ENCODE results near the gene DHX35. TPM values are rescaled to one million over a fixed set of nuclear protein-coding genes. Genes with fewer than 3 reads are reported as not detected.
A peak's percentile ranks its signal among the peaks of the same experiment; 100 is the strongest.

The DHX35 gene, protein sequence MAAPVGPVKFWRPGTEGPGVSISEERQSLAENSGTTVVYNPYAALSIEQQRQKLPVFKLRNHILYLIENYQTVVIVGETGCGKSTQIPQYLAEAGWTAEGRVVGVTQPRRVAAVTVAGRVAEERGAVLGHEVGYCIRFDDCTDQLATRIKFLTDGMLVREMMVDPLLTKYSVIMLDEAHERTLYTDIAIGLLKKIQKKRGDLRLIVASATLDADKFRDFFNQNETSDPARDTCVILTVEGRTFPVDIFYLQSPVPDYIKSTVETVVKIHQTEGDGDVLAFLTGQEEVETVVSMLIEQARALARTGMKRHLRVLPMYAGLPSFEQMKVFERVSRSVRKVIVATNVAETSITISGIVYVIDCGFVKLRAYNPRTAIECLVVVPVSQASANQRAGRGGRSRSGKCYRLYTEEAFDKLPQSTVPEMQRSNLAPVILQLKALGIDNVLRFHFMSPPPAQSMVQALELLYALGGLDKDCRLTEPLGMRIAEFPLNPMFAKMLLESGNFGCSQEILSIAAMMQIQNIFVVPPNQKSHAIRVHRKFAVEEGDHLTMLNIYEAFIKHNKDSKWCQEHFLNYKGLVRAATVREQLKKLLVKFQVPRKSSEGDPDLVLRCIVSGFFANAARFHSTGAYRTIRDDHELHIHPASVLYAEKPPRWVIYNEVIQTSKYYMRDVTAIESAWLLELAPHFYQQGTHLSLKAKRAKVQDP
- 9.9 TPM for polyA plus RNA-seq (ENCODE audit: insufficient read length)

DNA sequence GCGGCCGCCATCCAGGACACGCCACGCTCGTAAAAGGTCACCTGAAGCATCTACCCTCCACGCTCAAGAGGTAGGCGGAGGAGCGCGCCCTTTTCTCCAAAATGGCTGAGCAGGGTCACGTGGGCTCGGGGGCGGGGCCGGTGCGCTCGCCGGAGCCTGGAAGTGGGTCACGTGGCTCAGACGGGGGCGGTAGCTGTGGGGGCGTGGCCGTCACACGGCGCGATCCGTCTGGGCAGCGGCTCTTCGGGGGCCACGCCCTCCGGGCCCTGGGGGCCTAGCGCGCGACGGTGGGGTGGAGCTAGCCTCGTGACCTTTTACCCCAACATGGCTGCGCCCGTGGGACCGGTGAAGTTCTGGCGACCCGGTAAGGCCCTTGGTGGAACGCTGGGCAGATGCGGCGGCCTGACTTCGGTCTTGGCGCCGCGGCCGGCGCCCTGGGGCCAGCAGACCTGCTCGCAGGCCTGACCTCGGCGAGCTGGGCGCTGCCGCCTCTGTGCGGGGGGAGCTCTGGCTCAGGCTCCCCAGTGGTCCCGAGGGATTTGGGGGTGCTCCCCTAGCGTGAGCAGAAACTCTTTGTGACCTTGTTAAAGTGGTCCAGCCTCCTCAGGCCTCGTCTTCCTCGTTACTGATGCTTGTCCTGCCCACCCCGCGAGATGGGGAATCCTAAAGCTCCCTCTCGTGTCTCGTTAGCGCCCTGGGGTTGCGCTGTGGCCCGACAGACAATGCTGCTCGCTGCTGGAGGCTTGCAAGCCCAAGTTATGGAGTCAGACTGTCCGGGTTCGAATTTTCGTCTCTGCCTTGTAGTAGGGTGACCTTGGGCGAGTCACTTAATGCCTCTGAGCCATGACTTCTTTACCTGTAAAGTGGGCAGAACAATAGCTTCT, at the start of gene DHX35:
Gene DHX35 (plus strand): TSS at position 301 of the 884 bp plus-strand sequence. CDS start 24 bp downstream, at position 325.
- peak; percentile 99 for DNase-seq

DNA sequence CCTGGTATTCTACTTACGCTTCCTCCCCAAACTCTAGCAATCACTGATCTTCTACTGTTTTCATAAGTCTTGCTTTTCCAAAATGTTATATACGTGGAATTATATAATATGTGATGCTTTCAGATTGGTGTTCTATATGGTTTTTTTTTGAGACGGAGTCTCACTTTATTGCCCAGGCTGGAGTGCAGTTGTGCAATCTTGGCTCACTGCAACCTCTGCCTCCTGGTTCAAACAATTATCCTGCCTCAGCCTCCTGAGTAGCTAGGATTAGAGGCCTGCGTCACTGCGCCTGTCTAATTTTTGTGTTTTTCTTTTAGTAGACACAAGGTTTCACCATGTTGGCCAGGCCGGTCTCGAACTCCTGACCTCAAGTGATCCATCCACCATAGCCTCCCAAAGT, 46.8 kb upstream of the DHX35 start:
- no peak for DNase-seq

DNA sequence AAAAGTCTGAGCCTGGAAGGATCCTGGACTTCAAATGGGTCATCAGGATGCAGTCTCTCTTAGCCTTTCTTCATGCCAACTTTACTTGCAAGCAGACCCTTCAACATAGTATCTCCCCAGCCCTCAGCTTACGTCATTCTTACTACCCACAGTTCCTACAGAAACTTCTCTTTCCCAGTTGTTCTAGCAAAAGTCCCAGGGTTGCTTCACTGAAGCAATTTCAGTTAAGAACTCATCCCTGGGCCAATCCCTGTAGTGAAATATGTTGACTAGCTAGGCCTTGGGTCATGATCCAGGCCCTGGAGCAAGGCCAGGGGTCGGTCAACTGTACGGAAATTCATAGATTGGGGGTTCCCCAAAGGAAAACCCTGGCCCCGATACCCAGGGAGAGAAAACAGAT, 44.5 kb upstream of the DHX35 start:
- no peak for DNase-seq

DNA sequence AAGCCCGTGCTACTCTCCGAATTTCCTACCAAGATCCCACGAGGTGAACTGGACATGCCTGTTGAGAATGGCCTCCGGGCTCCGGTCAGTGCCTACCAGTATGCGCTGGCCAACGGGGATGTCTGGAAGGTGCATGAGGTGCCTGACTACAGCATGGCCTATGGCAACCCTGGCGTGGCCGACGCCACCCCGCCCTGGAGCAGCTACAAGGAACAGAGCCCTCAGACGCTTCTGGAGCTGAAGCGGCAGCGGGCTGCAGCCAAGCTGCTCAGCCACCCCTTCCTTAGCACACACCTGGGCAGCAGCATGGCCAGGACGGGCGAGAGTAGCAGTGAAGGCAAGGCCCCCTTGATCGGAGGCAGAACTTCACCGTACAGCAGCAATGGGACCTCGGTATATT, 44.0 kb upstream of the DHX35 start:
- no peak for DNase-seq

DNA sequence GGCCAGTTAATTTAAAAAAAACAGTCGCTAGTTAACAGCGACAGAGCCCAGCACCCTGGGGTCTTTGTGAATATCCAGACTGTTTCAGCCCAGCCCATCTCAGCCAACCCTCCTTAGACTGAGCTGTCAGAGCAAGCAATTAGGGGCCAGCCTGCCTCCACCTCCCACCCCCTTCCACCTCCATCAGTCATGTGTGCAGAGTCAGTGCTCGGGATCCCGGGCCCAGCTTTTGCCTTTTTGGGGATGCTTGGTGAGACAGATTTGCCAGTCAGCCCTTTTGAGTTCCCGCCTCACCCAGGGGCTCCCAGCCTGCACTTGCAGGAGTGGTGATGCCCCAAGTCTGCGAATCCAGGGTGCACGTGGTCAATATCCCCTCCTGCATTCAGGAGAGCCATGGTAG, 42.5 kb upstream of the DHX35 start:
- no peak for DNase-seq

DNA sequence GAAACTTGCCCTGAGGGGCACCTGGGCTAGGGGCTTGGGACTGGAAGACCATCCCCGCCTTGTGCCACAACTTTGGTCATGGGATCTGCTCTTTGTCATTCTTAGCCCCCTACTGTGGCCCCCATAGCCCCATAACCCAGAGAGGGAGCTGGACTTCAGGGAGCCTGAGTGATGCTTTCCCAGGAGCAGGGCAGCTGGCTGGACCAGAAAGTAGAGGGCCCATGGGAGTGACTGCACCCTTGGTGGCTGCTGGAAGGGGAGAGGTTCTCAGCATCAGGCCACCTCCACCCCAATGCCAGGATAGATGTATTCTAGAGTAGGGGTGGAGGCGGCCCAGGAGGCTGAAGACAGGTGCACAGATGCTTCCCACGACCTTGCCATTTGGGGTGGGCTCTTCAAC, 41.7 kb upstream of the DHX35 start:
- DNase-seq = no peak

DNA sequence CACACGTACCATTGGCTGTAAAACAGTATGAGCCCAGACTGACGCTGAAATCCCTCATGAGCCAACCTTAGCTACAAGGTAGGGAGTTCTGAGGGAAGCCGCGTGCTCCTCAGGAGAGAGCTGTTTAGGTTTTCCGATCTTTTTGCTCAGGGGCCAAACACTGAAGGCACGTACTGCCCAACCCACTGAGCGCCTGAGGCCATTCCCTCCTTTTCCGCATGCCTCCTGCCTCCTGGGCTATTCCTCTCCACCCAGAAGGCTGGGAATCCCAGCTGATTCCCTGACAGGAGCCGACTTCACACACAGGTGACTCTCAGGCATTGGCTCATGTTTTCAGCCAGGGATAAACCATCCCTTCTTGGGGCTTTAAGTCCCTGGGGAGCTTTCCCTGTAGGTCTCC, 41.3 kb upstream of the DHX35 start:
- no peak for DNase-seq

DNA sequence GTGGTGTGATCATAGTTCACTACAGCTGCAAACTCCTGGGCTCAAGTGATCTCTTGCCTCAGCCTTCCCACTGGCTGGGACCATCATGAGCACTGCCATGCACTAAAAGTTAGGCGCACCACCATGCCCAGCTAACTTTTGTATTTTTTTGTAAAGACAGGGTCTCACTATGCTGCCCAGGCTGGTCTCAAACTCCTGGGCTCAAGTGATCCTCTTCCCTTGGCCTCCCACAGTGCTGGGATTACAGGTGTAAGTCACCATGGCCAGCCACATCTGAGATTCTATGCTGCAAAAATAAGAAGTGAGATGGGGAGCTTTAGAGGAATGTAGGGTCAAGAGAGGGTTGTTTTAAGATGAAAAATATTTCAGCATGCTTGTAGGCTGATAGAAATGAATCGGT, 37.4 kb upstream of the DHX35 start:
- no peak for DNase-seq

DNA sequence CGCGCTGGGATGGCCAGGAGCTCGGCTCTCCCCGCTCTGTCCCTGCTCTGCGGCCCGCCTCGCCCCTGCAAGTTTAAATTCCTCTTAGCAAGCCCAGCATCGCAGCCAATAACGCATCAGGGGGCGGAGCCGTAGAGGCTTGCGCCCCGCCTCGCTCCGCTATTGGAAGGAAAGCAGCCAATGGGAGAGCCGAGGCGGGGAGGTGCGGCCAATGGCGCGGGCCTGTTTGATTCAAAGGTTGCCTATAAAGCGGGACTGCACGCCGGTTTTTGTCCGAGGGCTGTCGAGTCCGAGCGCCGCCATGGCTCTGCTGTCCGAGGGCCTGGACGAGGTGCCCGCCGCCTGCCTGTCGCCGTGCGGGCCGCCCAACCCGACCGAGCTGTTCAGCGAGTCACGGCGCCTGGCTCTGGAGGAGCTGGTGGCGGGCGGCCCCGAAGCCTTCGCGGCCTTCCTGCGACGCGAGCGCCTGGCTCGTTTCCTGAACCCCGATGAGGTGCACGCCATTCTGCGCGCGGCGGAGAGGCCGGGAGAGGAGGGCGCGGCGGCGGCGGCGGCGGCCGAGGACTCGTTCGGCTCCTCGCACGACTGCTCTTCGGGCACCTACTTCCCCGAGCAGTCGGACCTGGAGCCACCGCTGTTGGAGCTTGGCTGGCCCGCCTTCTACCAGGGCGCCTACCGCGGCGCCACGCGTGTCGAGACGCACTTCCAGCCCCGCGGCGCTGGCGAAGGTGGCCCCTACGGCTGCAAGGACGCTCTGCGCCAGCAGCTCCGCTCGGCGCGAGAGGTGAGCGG, 35.8 kb upstream of the DHX35 start, which contains the start of gene FAM83D:
Gene FAM83D (plus strand): TSS at position 276 of the 792 bp plus-strand sequence. CDS start 26 bp downstream, at position 302.
- DNase-seq = peak; percentile 95

DNA sequence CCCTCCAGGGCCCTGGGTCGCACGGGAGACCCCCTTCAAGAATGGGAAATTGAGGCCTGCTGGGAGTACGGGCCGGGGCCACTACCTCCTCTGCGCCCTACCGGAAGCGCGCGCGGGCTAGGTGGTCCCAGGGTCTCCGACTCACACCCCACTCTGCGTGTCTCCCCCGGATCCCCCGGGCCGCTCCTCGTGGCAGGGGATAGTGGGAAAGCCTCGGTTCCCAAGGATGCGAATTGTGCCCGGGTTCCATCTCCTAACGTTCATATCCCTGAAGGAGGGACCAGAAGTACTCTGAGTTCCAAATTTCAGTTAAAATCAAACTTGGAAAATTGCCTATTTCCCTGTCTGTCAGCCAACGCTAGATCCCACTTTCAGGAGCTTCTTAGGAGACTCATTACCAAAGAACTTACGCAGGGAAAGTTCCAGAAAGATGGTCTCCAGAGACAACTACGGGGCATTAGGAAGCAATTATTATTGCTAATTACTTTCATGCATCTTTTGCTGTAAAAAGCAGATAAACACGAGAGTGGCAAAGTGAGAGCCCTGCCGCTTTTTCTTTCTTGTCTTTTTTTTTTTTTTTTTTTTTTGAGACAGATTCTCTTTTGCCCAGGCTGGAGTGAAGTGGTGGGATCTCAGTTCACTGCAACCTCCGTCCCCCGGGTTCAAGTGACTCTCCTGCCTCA, 35.1 kb upstream of the DHX35 start:
- DNase-seq = no peak

DNA sequence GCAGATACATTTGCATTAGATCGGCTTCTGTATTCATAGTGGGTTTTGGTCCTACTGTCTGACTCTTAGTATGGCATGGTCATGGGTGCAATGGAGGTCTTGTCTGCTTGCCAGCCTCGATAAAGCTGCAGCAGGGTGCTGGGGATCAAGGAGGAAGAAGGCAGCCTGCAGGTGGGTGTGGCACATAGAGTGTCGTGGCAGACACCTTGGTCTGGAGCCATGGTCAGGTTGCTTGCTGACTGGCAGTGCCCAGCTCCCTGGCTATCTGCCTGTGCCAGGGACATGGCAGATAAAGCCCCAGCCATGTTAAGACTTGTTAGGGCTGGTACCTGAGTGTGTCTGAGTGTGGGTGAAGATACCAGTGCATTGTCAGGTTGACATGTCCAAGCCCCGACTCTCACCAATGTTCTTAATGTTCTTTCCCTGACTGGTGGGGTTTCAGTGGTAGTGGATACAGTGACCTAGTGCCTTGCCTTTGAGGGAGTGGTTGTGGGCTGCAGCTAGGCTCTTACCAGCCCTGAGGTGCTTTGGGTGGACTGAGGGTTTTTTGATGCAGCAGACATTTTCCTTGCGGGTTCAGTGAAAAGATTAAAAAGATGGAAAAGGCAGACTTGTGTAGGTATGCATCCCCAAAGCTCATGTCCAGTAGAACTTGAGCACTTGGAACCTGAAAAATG, 34.1 kb upstream of the DHX35 start:
- DNase-seq = no peak

DNA sequence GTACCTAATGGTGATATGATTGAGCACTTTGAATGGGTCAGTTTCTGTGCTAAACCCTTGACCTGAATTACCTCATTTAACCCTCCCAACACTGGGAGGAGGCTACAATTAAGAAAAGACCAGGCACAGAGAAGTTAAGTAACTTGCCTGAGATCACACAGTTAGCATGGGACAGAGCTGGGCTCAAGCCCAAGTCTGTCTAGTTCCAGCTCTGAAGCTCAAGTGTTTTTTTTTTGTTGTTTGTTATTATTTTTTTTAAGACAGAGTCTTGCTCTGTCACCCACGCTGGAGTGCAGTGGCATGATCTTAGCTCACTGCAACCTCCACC, 31.9 kb upstream of the DHX35 start:
- DNase-seq = no peak

DNA sequence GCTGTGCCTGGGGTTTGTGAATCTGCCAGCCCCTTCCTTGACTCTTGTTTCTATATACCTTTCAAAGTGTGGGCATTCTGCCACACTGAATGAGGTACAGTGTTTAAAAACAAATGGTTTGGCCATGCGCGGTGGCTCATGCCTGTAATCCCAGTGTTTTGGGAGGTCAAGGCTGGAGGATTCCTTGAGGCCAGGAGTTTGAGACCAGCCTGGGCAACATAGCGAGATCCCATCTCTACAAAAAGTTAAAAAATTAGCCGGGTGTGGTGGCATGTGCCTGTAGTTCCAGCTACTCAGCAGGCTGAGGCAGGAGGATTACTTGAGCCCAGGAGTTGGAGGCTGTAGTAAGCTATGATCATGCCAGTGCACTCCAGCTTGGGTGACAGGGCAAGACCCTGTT, 30.2 kb upstream of the DHX35 start:
- no peak for DNase-seq

DNA sequence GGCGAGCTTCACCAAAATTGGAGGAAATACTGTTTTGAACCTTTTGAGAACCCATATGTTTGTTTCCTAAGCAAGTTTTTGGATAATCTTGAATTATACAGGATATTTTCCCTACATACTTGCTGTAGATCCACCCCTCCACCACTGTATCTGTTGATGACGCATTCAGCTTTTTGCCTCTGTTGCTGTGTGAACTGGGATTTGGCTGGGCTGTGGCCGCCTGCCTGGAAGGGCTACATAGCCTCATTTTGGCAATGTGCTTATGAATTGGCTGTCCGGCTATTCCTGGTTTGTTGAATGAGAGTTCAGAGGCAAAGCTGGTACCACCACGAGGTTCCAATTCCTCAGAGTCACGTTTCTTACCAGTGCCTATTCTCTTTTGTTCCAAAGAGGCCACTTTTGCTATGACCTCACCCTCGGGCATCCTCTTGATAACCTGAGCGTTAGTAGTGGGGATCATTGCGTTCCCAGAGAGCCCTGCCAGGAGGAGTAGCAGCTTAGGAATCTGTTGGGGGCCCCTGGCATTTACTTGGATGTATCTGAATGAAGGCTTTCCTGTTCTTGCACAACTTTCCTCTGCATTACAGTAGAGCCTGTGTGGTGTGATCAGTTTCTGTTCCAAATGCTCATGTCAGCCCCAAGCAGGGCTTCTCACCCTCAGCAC, 29.6 kb upstream of the DHX35 start:
- no peak for DNase-seq

DNA sequence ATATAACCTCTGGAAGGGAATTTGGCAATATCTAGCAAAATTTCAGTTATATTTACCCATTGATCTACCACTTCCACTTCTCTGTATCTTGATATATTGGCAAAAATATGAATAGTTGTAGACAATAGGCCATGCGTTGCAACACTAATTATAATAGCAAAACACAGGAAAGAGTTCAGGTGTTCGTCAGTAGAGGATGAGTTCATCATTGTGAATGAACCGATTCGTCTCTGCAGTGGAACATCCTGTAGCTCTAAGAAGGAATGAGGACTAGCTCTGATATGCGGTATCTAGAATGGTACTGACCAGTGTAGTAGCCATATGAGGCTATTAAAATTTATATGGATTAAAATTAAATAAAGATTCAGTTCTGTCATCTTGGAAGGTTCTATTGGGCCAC, 27.6 kb upstream of the DHX35 start:
- DNase-seq = no peak

DNA sequence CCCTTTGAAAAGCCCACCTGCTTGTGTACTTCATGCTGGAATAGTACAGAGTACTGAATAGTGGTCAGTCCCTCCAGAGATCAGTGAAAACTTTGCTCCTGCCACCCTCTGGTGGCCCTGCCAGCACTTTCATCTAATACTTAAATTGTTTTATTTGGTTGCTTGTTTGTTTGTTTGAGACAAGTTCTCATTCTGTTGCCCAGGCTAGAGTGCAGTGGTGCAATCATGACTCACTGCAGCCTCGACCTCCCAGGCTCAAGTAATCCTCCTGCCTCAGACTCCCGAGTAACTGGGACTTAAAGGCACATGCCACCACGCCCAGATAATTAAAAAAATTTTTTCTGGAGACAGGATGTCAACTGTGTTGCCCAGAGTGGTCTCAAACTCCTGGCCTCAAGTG, 26.9 kb upstream of the DHX35 start:
- DNase-seq = no peak

DNA sequence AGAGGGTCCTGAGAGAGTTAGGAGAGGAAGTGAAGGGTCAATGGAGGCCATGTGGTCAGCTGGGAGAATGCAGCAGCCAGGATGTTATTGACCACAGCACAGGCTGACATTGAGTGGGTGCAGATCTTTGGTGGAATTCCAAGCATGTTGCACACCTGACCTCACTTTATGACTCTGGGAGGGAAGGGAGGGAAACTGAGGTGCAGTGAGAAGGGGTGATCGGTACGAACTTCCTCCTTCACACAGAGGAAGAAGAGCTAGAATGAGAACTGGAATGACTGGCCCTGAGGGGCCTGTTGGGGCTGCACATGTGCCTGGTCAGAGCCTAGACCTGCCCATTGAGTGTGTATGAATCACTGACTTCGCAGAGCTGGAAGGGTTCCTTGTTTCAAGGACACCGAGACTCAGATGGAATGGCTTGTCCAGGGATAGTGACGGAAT, 26.2 kb upstream of the DHX35 start:
- DNase-seq = no peak

DNA sequence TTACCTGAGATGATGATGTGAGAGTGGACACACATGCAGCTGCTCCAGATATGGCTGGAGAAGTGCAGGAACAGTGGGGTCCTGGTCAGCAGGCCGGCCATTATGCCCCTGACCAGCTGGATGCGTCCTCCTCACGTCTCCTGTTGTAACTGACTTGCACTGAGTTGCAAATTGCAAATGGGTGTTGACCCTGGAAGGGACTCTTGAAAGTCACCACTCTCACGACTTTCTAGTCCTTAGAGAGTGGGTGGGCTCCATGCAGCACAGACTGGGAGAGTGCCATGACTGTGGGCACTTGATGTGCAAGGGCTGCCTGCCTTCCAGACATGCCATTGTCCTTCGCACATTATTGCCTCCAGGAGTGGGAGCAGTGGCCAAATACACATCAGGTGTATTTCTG, 25.1 kb upstream of the DHX35 start:
- no peak for DNase-seq

DNA sequence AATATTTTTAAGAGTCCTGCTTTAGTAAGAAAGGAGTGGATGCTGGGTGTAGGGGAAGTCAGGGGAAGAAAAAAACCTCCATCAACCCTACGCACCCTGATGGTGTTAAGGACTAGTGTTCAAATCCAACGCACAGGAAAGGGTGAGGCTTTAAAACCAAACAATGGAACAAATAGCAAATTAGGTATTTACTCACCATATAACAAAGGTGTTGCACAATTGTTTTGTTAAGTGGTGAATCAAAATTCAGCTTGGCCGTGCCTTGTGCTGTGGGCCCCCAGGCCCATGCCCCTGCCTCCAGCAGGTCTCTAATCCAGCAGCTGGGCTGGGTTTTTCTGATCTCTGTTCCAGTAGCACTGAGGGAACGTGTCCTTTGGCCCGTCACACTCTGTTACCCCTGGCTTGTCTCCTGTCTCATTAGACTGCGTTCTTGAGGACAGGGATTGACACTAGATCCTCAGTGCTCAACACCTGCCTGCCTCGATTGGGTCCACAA, 24.1 kb upstream of the DHX35 start:
- DNase-seq = no peak

DNA sequence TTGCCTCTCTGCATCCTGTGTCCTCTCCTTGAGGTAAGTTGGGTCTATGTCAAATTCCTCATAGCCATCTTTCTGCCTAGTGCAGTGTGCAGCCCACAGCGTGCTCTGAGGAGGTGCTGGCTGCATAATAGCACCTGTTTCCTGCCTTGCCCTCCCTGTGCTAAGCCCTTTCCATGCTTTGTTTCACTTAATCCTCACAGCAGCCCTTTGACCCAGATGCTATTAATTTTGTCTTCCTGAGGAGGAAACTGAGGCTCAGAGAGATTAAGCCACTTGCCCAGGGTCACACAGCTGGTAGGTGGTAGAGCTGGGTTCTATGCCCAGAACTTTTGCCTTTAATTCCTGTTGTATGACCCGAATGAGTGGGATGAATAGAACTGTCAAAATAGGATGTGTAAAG, 22.5 kb upstream of the DHX35 start:
- DNase-seq = no peak

All from hindlimb muscle (tissue), 1 donor.